Esophagus muscularis mucosa (tissue), 3 donors: ENCODE results near the gene TOGARAM2.

Experiments used
- POLR2A ChIP-seq: fragments of 450-650 bp; IDR thresholded peaks from one replicate; pipeline ENCODE4 v1.6.1; 2017; ENCODE audit warnings: antibody characterized with exemption, moderate library complexity, mild to moderate bottlenecking, low read depth
- TF ChIP-seq, protein P1 (sequence below), 3 experiments: fragments of 200-600 bp in 2 of 3; fragments of 450-650 bp in 1 of 3; sonication (generic) in 2 of 3; IDR thresholded peaks; one replicate each; pipeline ENCODE4 v1.5.1; 2017 to 2019; ENCODE audit warnings: antibody characterized with exemption in 3 of 3, mild to moderate bottlenecking in 2 of 3, moderate library complexity in 1 of 3

DNA sequence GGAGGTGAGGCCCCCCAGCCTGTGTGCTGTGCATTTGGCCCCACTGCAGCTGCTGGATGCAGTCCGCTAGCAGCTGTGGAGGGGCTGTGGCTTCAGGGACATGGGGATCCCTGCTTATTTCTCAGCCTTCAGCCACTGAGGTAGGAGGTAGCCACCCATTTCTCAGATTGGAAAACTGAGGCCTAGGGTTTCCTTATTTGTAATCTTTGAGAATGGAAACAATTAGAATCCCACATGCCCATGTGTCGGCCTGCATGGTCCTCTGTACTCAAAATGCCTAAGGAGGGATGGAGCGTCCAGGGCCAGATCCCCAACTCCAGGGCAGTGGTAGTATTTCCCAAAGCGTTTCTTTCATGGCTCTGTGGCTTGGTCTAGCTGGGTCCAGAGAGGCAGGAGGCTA is 42.1 kb downstream of the TOGARAM2 start:
- TF ChIP-seq POLR2A = no peak
- TF ChIP-seq, protein P1, sequence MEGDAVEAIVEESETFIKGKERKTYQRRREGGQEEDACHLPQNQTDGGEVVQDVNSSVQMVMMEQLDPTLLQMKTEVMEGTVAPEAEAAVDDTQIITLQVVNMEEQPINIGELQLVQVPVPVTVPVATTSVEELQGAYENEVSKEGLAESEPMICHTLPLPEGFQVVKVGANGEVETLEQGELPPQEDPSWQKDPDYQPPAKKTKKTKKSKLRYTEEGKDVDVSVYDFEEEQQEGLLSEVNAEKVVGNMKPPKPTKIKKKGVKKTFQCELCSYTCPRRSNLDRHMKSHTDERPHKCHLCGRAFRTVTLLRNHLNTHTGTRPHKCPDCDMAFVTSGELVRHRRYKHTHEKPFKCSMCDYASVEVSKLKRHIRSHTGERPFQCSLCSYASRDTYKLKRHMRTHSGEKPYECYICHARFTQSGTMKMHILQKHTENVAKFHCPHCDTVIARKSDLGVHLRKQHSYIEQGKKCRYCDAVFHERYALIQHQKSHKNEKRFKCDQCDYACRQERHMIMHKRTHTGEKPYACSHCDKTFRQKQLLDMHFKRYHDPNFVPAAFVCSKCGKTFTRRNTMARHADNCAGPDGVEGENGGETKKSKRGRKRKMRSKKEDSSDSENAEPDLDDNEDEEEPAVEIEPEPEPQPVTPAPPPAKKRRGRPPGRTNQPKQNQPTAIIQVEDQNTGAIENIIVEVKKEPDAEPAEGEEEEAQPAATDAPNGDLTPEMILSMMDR (IDR thresholded peaks at IDR 0.05) = no peak
